Peyer's patch (tissue), 4 donors: Measurements from ENCODE around the gene C9orf153. TPM values are rescaled to one million over a fixed set of nuclear protein-coding genes. Genes with fewer than 3 reads are reported as not detected.

Experiments
- DNase-seq, 3 donors: peaks; one replicate each; pipeline ENCODE4 v3.0.0-alpha.2; 2017 to 2019
- H3K27ac ChIP-seq, 4 donors: fragments of 200-600 bp; sonication (generic); one replicate each; pipeline ENCODE4 v1.5.1; 2016 to 2019
- H3K27me3 ChIP-seq, 2 donors: fragments of 200-600 bp; sonication (generic); one replicate each; pipeline ENCODE4 v1.5.1; 2019
- H3K36me3 ChIP-seq, 3 donors: fragments of 200-600 bp; sonication (generic); one replicate each; pipeline ENCODE4 v1.5.1; 2016 to 2019
- H3K4me1 ChIP-seq, 4 donors: fragments of 200-600 bp; sonication (generic); one replicate each; pipeline ENCODE4 v1.5.1; 2016 to 2019
- H3K4me3 ChIP-seq, 4 donors: fragments of 200-600 bp; sonication (generic); 1 replicate in 3 of 4; 2 replicates in 1 of 4; pipeline ENCODE4 v1.5.1; 2016 to 2019; ENCODE audit warnings: mild to moderate bottlenecking in 1 of 4
- H3K9me3 ChIP-seq, 4 donors: fragments of 200-600 bp; sonication (generic); one replicate each; pipeline ENCODE4 v1.5.1; 2016 to 2019; ENCODE audit warnings: mild to moderate bottlenecking in 1 of 4
- CTCF ChIP-seq, 6 experiments: fragments of 450-650 bp in 4 of 6; fragments of 200-600 bp in 2 of 6; sonication (generic) in 1 of 6; IDR thresholded peaks; one replicate each; pipeline ENCODE4 v1.5.1; 2017 to 2019; ENCODE audit warnings: antibody characterized with exemption in 6 of 6, mild to moderate bottlenecking in 3 of 6, moderate library complexity in 1 of 6
- POLR2A ChIP-seq, 2 donors: fragments of 450-650 bp; IDR thresholded peaks; one replicate each; pipeline ENCODE4 v1.5.1; 2017; ENCODE audit warnings: antibody characterized with exemption in 2 of 2, mild to moderate bottlenecking in 2 of 2, moderate library complexity in 2 of 2
- total RNA-seq, 4 donors: library from RNA; depleted of rRNA; stranded (reverse); fragments of >200 nt; gene quantifications; one replicate each; pipeline ENCODE4 v1.1.0, GENCODE V29; 2016

Gene C9orf153
- total RNA-seq, 4 donors from 2014 or later, result 0.54 TPM; not detected in 3

- Histone ChIP-seq H3K9me3 (no peaks in the 10 kb centered on the region), H3K4me3 (no peak overlapping the region), H3K36me3 (no peaks in the 10 kb centered on the region), H3K4me1 (no peaks in the 10 kb centered on the region), H3K27me3 (no peaks in the 10 kb centered on the region), H3K27ac (no peak overlapping the region)
- TF ChIP-seq POLR2A (IDR thresholded peaks at IDR 0.05), result no peak
- no peak for DNase-seq
Observed at GRCh38 chr9:86238861-86239770, 20.3 kb downstream of the C9orf153 start.

GRCh38 chr9:86230858-86231257 is 28.6 kb downstream of the C9orf153 start:
- Histone ChIP-seq H3K9me3 (no peaks in the 10 kb centered on the region), H3K4me3 (no peak overlapping the region), H3K4me1 (no peaks in the 10 kb centered on the region), H3K36me3 (no peaks in the 10 kb centered on the region), H3K27ac (no peak overlapping the region), H3K27me3 (no peaks in the 10 kb centered on the region)
- no peak for DNase-seq
- TF ChIP-seq CTCF (IDR thresholded peaks at IDR 0.05), result no peak
- no peak for TF ChIP-seq POLR2A (IDR thresholded peaks at IDR 0.05)

- Histone ChIP-seq H3K27ac (no peak overlapping the region), H3K27me3 (no peaks in the 10 kb centered on the region), H3K4me3 (no peak overlapping the region), H3K9me3 (no peaks in the 10 kb centered on the region), H3K4me1 (no peaks in the 10 kb centered on the region), H3K36me3 (no peaks in the 10 kb centered on the region)
- no peak for DNase-seq
- no peak for TF ChIP-seq CTCF (IDR thresholded peaks at IDR 0.05)
Observed at GRCh38 chr9:86222667-86223066, 36.8 kb downstream of the C9orf153 start.

- Histone ChIP-seq H3K9me3 (no peaks in the 10 kb centered on the region), H3K27ac (no peak overlapping the region), H3K4me1 (no peaks in the 10 kb centered on the region), H3K36me3 (no peaks in the 10 kb centered on the region), H3K27me3 (no peaks in the 10 kb centered on the region), H3K4me3 (no peak overlapping the region)
- no peak for DNase-seq
- TF ChIP-seq POLR2A (IDR thresholded peaks at IDR 0.05) (no peak), CTCF (IDR thresholded peaks at IDR 0.05) (no peak)
Observed at GRCh38 chr9:86219606-86220005, 39.9 kb downstream of the C9orf153 start.

GRCh38 chr9:86217076-86217755 is 42.2 kb downstream of the C9orf153 start:
- Histone ChIP-seq H3K4me1 (no peaks in the 10 kb centered on the region), H3K27ac (no peak overlapping the region), H3K9me3 (no peaks in the 10 kb centered on the region), H3K36me3 (no peaks in the 10 kb centered on the region), H3K27me3 (no peaks in the 10 kb centered on the region), H3K4me3 (no peak overlapping the region)
- no peak for DNase-seq
- TF ChIP-seq CTCF (IDR thresholded peaks at IDR 0.05) (no peak), POLR2A (IDR thresholded peaks at IDR 0.05) (no peak)

- no peak overlapping the region for H3K27ac ChIP-seq
- TF ChIP-seq CTCF (IDR thresholded peaks at IDR 0.05), result no peak
- TF ChIP-seq POLR2A (IDR thresholded peaks at IDR 0.05), result no peak
- no peak overlapping the region for H3K4me3 ChIP-seq
- H3K36me3 ChIP-seq, result no peaks in the 10 kb centered on the region
- no peaks in the 10 kb centered on the region for H3K4me1 ChIP-seq
- H3K27me3 ChIP-seq, result no peaks in the 10 kb centered on the region
- H3K9me3 ChIP-seq, result no peaks in the 10 kb centered on the region
- DNase-seq, result no peak
Observed at GRCh38 chr9:86207193-86207592, 52.3 kb downstream of the C9orf153 start.
